ENCODE results near the gene KCNH8.

- TF ChIP-seq CTCF (IDR thresholded peaks at IDR 0.05) (no peak), POLR2A (IDR thresholded peaks at IDR 0.05) (no peak)
Measured at GRCh38 chr3:19155375-19155774, 7.1 kb downstream of the KCNH8 start.
